Kidney (tissue), 14 donors: ENCODE results near the gene SNAI3. TPM values are rescaled to one million over a fixed set of nuclear protein-coding genes. Genes with fewer than 3 reads are reported as not detected.

ENCODE experiments used
- DNase-seq, 5 donors: peaks; one replicate each; pipeline ENCODE4 v3.0.0-alpha.2; 2013 to 2020
- FAIRE-seq: peaks from 2 replicates; lab custom pipeline; 2012; peaks lifted over from hg19 to GRCh38; lab: Jason Lieb, UNC
- H3K27ac ChIP-seq, 2 donors: one replicate each; pipeline ENCODE4 v1.7.0; 2013; ENCODE audit warnings: low read depth in 2 of 2, low read length in 2 of 2, inconsistent platforms in 1 of 2
- H3K27me3 ChIP-seq: one replicate; pipeline ENCODE4 v1.7.1; 2013; ENCODE audit warnings: low read length, inconsistent platforms; ENCODE audit not compliant: control insufficient read depth, insufficient read depth
- H3K36me3 ChIP-seq, 3 donors: one replicate each; pipeline versions ENCODE4 v1.7.0 to v1.7.1; 2013; ENCODE audit warnings: low read length in 3 of 3, control low read depth in 1 of 3, inconsistent platforms in 1 of 3; ENCODE audit not compliant: insufficient read depth in 3 of 3, control insufficient read depth in 2 of 3
- H3K4me1 ChIP-seq, 3 donors: one replicate each; pipeline versions ENCODE4 v1.7.0 to v1.7.1; 2013; ENCODE audit warnings: low read length in 3 of 3, inconsistent platforms in 1 of 3, low read depth in 1 of 3; ENCODE audit not compliant: control insufficient read depth in 2 of 3, insufficient read depth in 2 of 3
- H3K4me3 ChIP-seq, 3 donors: one replicate each; pipeline versions ENCODE4 v1.7.0 to v1.8.1; 2013; ENCODE audit warnings: low read length in 3 of 3, control low read depth in 1 of 3, inconsistent platforms in 1 of 3
- H3K9ac ChIP-seq, 3 donors: one replicate each; pipeline versions ENCODE4 v1.7.0 to v1.7.1; 2013; ENCODE audit warnings: low read length in 3 of 3, control low read depth in 1 of 3, inconsistent platforms in 1 of 3
- H3K9me3 ChIP-seq, 3 donors: one replicate each; pipeline versions ENCODE4 v1.7.0 to v1.7.1; 2013; ENCODE audit warnings: low read length in 3 of 3, control low read depth in 1 of 3, inconsistent platforms in 1 of 3; ENCODE audit not compliant: control insufficient read depth in 2 of 3, insufficient read depth in 1 of 3
- intact Hi-C: fragments of 100-400 bp; cut with DNase I; formaldehyde crosslinking; loops from one replicate; pipeline ENCODE4 v1.11.1; 2022
- polyA plus RNA-seq: library from polyadenylated mRNA; stranded (reverse); fragments of 350-450 nt; fragmentation: Illumina TruSeq; extraction: RNeasy Lipid Tissue Mini Kit (QIAGEN cat#74804); gene quantifications from one replicate; pipeline ENCODE4 v1.2.3, GENCODE V29; 2014; ENCODE audit warnings: low read depth, low replicate concordance; ENCODE audit not compliant: insufficient read depth
- total RNA-seq: library from RNA; stranded (reverse); fragmentation: NEBNext Ultra II Directional; extraction: Animal tissue kit (Norgen Biotek cat#: 25700); gene quantifications from one replicate; pipeline ENCODE4 v1.2.1, GENCODE V29; 2021
- TF ChIP-seq, protein P1 (sequence below): IDR thresholded peaks from 3 replicates; pipeline ENCODE4 v1.5.1; 2012; ENCODE audit warnings: mild to moderate bottlenecking, moderate library complexity, borderline replicate concordance; ENCODE audit not compliant: insufficient read depth; ENCODE audit errors: extremely low read depth
- donor health status: control.
- donor health status: control.
- donor health status: control.
- donor health status: control.
- donor health status: control.
- donor health status: DM: yes; HTN: yes; CAD: no.
- donor health status: Normal renal cell carcinoma (clear cell type).

SNAI3 gene
- total and polyA plus RNA-seq, 2 donors from 2014 or later, result 0.75 to 2.3 TPM

- intact Hi-C loops, result no loop called here
- Histone ChIP-seq H3K27ac (no peak overlapping the region), H3K4me3 (no peak overlapping the region), H3K9me3 (no peaks in the 10 kb centered on the region), H3K9ac (no peak overlapping the region), H3K27me3 (no peaks in the 10 kb centered on the region), H3K36me3 (peaks cover 0 to 20% (median 11%) of the 10 kb centered on the region in 3 donors), H3K4me1 (no peaks in the 10 kb centered on the region)
- no peak for FAIRE-seq
- DNase-seq, result no peak
- TF ChIP-seq, protein P1, sequence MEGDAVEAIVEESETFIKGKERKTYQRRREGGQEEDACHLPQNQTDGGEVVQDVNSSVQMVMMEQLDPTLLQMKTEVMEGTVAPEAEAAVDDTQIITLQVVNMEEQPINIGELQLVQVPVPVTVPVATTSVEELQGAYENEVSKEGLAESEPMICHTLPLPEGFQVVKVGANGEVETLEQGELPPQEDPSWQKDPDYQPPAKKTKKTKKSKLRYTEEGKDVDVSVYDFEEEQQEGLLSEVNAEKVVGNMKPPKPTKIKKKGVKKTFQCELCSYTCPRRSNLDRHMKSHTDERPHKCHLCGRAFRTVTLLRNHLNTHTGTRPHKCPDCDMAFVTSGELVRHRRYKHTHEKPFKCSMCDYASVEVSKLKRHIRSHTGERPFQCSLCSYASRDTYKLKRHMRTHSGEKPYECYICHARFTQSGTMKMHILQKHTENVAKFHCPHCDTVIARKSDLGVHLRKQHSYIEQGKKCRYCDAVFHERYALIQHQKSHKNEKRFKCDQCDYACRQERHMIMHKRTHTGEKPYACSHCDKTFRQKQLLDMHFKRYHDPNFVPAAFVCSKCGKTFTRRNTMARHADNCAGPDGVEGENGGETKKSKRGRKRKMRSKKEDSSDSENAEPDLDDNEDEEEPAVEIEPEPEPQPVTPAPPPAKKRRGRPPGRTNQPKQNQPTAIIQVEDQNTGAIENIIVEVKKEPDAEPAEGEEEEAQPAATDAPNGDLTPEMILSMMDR, result no peak
These were observed 30.3 kb upstream of the SNAI3 start for GRCh38 chr16:88716601-88717001.

DNA sequence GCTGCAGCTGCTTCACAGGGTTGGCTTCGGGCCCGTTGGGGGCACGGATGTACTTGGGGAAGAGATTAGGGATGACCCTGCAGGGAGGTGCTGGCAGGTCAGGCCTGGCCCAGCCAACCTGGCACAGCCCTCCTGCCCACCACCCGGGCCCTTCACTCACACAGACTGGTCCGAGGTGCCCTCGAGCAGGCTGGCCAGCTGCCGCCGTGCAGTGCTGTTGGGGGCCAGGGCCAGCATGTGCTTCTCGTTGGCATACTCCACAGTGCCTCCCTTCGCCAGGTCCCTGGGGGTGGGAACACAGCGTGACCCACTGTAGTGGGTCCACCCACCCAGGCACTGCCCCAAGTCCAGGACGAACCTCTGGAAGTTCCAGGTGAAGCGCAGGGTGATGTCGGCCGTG, 29.9 kb upstream of the SNAI3 start:
- H3K4me1 ChIP-seq, result no peaks in the 10 kb centered on the region
- H3K27ac ChIP-seq, result no peak overlapping the region
- H3K9ac ChIP-seq, result no peak overlapping the region
- H3K4me3 ChIP-seq, result no peak overlapping the region
- no peak for FAIRE-seq
- H3K9me3 ChIP-seq, result no peaks in the 10 kb centered on the region
- H3K36me3 ChIP-seq, result peaks cover 0 to 20% (median 10%) of the 10 kb centered on the region in 3 donors
- DNase-seq, result no peak
- TF ChIP-seq, protein P1, result no peak
- intact Hi-C loops, result no loop called here
- no peaks in the 10 kb centered on the region for H3K27me3 ChIP-seq

GRCh38 chr16:88715312-88716190, 29.2 kb upstream of the SNAI3 start:
- intact Hi-C loops, result no loop called here
- peaks cover 0 to 20% (median 10%) of the 10 kb centered on the region in 3 donors for H3K36me3 ChIP-seq

More at GRCh38 chr16:88715312-88716190, 29.2 kb upstream of the SNAI3 start:
- no peaks in the 10 kb centered on the region for H3K27me3 ChIP-seq
- no peaks in the 10 kb centered on the region for H3K9me3 ChIP-seq
- H3K4me1 ChIP-seq, result peaks cover 0 to 2% (median 0%) of the 10 kb centered on the region in 3 donors
- no peak for DNase-seq
- H3K4me3 ChIP-seq, result no peak overlapping the region
- FAIRE-seq, result no peak
- TF ChIP-seq, protein P1, result no peak
- no peak overlapping the region for H3K9ac ChIP-seq
- no peak overlapping the region for H3K27ac ChIP-seq
